HepG2 (cell line): ENCODE data around the gene ZBTB22. TPM values are rescaled to one million over a fixed set of nuclear protein-coding genes. Genes with fewer than 3 reads are reported as not detected.

ENCODE experiments used
- AGO2 ChIP-seq: fragments of 200-400 bp; formaldehyde crosslinking; optimal IDR thresholded peaks from 2 replicates; pipeline ENCODE3; 2017; ENCODE audit warnings: mild to moderate bottlenecking, low read depth, low read length, moderate library complexity
- ATAD3A ChIP-seq: sonication (generic); formaldehyde crosslinking; IDR thresholded peaks from 2 replicates; pipeline ENCODE4 v1.4.0; 2020; ENCODE audit warnings: missing genetic modification reagents
- BCL6 ChIP-seq: IDR thresholded peaks from 2 replicates; pipeline ENCODE4 v1.6.1; 2016; ENCODE audit warnings: missing genetic modification reagents, missing compliant biosample characterization
- KDM1A ChIP-seq: IDR thresholded peaks from 2 replicates; pipeline ENCODE4 v1.6.1; 2016; ENCODE audit warnings: missing compliant biosample characterization
- KLF11 ChIP-seq: IDR thresholded peaks from 2 replicates; pipeline ENCODE4 v1.6.1; 2016; ENCODE audit warnings: missing compliant biosample characterization
- SMAD3 ChIP-seq: sonication (generic); formaldehyde crosslinking; IDR thresholded peaks from 2 replicates; pipeline ENCODE4 v1.4.0; 2020; ENCODE audit warnings: missing genetic modification reagents
- SMC3 ChIP-seq: IDR thresholded peaks from 2 replicates; pipeline ENCODE4 v1.6.1; 2011; ENCODE audit warnings: low read length, improper control_type of control experiment
- ZBTB1 ChIP-seq: sonication (generic); formaldehyde crosslinking; IDR thresholded peaks from 2 replicates; pipeline ENCODE4 v1.4.0; 2020; ENCODE audit warnings: missing genetic modification reagents, borderline replicate concordance
- ZBTB38 ChIP-seq: sonication (generic); formaldehyde crosslinking; IDR thresholded peaks from 2 replicates; pipeline ENCODE4 v1.5.1; 2020; ENCODE audit warnings: mild to moderate bottlenecking, missing genetic modification reagents
- ZMAT3 ChIP-seq: sonication (generic); formaldehyde crosslinking; conservative IDR thresholded peaks from 2 replicates; pipeline ENCODE4 v1.7.0; 2021; ENCODE audit warnings: missing genetic modification reagents
- ZNF563 ChIP-seq: sonication (generic); formaldehyde crosslinking; IDR thresholded peaks from 2 replicates; pipeline ENCODE4 v1.8.0; 2022; ENCODE audit warnings: mild to moderate bottlenecking, moderate library complexity, missing genetic modification reagents
- ZNF703 ChIP-seq: sonication (generic); formaldehyde crosslinking; IDR thresholded peaks from 2 replicates; pipeline ENCODE4 v1.5.1; 2020; ENCODE audit warnings: missing genetic modification reagents, mild to moderate bottlenecking, moderate library complexity, borderline replicate concordance
- ZNF747 ChIP-seq: sonication (generic); formaldehyde crosslinking; IDR thresholded peaks from 2 replicates; pipeline ENCODE4 v1.8.1; 2023; ENCODE audit warnings: missing genetic modification reagents, mild to moderate bottlenecking, borderline replicate concordance
- ZNF749 ChIP-seq: sonication (generic); formaldehyde crosslinking; IDR thresholded peaks from 2 replicates; pipeline ENCODE4 v1.8.0; 2022; ENCODE audit warnings: mild to moderate bottlenecking, missing genetic modification reagents, moderate library complexity, borderline replicate concordance
- ZNF850 ChIP-seq: sonication (generic); formaldehyde crosslinking; conservative IDR thresholded peaks from 2 replicates; pipeline ENCODE4 v1.9.0; 2021; ENCODE audit warnings: mild to moderate bottlenecking, missing genetic modification reagents
- ZSCAN21 ChIP-seq: sonication (generic); formaldehyde crosslinking; IDR thresholded peaks from 2 replicates; pipeline ENCODE4 v1.8.0; 2022; ENCODE audit warnings: mild to moderate bottlenecking, missing genetic modification reagents, moderate library complexity, borderline replicate concordance
- polyA plus RNA-seq, 8 experiments: library from polyadenylated mRNA; depleted of rRNA in 3 of 8; stranded (reverse) in 7 of 8; unstranded in 1 of 8; fragments of >200 nt; fragmentation: Illumina TruSeq in 4 of 8; extraction: Trizol in 4 of 8; gene quantifications; 2 replicates each; pipeline versions ENCODE4 v1.2.1 to v1.2.3, GENCODE V29; 2011 to 2016; ENCODE audit warnings: low read depth in 4 of 8, missing spikeins in 1 of 8, mixed read lengths in 1 of 8; ENCODE audit not compliant: insufficient read depth in 1 of 8
- total RNA-seq, 5 experiments: library from RNA; depleted of rRNA; stranded (reverse); fragments of >200 nt; fragmentation: Illumina TruSeq; extraction: Trizol; gene quantifications; 2 replicates each; pipeline ENCODE4 v1.2.3, GENCODE V29; 2016; ENCODE audit warnings: low read depth in 1 of 5
- TF ChIP-seq, protein P1 (sequence below): sonication (generic); formaldehyde crosslinking; IDR thresholded peaks from 2 replicates; pipeline ENCODE4 v1.4.0; 2020; ENCODE audit warnings: missing genetic modification reagents, low read depth, mild to moderate bottlenecking, borderline replicate concordance
- TF ChIP-seq, protein P2 (sequence below): sonication (generic); formaldehyde crosslinking; IDR thresholded peaks from 2 replicates; pipeline ENCODE4 v1.8.0; 2022; ENCODE audit warnings: missing genetic modification reagents, mild to moderate bottlenecking, borderline replicate concordance
- TF ChIP-seq, protein P3 (sequence below): sonication (generic); formaldehyde crosslinking; IDR thresholded peaks from 2 replicates; pipeline ENCODE4 v1.4.0; 2020; ENCODE audit warnings: missing genetic modification reagents
- TF ChIP-seq, protein P4 (sequence below): sonication (generic); formaldehyde crosslinking; IDR thresholded peaks from 2 replicates; pipeline ENCODE4 v1.8.0; 2022; ENCODE audit warnings: missing genetic modification reagents, mild to moderate bottlenecking, moderate library complexity, borderline replicate concordance
- TF ChIP-seq, protein P5 (sequence below): sonication (generic); formaldehyde crosslinking; conservative IDR thresholded peaks from 2 replicates; pipeline ENCODE4 v1.8.0; 2022; ENCODE audit warnings: low read depth, missing genetic modification reagents

The ZBTB22 gene
- total and polyA plus RNA-seq, 2 of the 13 experiments (the other 11 are each of a cell fraction or from before 2014, with no cell fraction given), result 8.0 to 10.6 TPM

DNA sequence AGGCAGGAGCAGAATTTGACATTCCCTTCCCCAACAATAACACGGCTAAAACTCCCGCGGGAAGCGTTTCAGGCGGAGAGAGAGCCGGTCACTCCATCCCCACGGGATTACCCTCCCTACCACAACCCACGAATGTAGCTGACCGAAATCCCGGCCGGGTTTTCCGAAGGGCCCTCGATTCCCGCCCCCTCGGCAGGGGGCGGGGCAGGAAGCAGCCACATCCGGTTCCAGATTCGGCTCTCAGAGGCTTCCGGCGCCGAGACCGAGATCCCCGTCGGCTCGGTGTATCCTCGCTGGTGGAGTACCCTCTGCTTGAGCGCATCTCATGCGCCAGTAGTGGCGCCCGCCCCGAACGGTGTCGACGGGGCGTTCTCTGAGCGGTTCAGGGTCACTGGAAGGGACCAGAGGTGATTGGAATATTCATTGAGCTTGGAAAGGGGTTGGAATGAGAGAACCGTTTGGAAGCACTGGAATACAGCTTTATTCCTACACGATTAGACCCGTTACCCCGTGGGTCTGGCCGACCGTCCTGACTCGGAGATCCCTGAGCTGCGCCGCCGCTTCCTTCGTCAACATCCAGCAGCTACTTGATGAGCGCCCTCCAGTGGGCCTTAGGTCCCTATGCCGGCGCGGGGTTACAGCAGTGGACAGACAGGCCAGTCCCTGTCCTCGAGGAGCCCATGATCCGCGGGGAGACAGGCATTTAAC is 18.2 kb downstream of the ZBTB22 start (continued):
- peak; percentile 78 for TF ChIP-seq ZSCAN21 (CRISPR knock-in tag)
- TF ChIP-seq, protein P1, sequence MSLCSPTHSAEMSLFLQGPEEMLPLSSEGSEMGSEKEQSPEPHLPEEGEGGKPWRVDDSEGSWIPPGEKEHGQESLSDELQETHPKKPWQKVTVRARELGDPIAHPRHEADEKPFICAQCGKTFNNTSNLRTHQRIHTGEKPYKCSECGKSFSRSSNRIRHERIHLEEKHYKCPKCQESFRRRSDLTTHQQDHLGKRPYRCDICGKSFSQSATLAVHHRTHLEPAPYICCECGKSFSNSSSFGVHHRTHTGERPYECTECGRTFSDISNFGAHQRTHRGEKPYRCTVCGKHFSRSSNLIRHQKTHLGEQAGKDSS (CRISPR knock-in tag), result peak; percentile 82; the same call in 1 of the 2 replicates
- TF ChIP-seq, protein P2, sequence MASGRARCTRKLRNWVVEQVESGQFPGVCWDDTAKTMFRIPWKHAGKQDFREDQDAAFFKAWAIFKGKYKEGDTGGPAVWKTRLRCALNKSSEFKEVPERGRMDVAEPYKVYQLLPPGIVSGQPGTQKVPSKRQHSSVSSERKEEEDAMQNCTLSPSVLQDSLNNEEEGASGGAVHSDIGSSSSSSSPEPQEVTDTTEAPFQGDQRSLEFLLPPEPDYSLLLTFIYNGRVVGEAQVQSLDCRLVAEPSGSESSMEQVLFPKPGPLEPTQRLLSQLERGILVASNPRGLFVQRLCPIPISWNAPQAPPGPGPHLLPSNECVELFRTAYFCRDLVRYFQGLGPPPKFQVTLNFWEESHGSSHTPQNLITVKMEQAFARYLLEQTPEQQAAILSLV (CRISPR knock-in tag), result no peak; the same call in 1 of the 2 replicates
- TF ChIP-seq KDM1A (CRISPR knock-in tag), result no peak; the same call in none of the 2 replicates
- peak; percentile 45; the same call in 1 of the 2 replicates for TF ChIP-seq ZNF563 (CRISPR knock-in tag)
- peak; percentile 96 for TF ChIP-seq ZNF747 (CRISPR knock-in tag)
- no peak for TF ChIP-seq ZBTB1 (CRISPR knock-in tag)
- TF ChIP-seq BCL6 (CRISPR knock-in tag), result peak; percentile 56; the same call in 1 of the 2 replicates
- TF ChIP-seq ATAD3A (CRISPR knock-in tag), result no peak
- peak; percentile 97; the same call in 1 of the 2 replicates for TF ChIP-seq ZMAT3
- TF ChIP-seq, protein P3, sequence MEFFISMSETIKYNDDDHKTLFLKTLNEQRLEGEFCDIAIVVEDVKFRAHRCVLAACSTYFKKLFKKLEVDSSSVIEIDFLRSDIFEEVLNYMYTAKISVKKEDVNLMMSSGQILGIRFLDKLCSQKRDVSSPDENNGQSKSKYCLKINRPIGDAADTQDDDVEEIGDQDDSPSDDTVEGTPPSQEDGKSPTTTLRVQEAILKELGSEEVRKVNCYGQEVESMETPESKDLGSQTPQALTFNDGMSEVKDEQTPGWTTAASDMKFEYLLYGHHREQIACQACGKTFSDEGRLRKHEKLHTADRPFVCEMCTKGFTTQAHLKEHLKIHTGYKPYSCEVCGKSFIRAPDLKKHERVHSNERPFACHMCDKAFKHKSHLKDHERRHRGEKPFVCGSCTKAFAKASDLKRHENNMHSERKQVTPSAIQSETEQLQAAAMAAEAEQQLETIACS (CRISPR knock-in tag), result peak; percentile 40
- TF ChIP-seq AGO2, result peak; percentile 97
- TF ChIP-seq SMC3, result peak; percentile 56
- peak; percentile 36; the same call in 1 of the 2 replicates for TF ChIP-seq KLF11 (CRISPR knock-in tag)
- TF ChIP-seq, protein P4, sequence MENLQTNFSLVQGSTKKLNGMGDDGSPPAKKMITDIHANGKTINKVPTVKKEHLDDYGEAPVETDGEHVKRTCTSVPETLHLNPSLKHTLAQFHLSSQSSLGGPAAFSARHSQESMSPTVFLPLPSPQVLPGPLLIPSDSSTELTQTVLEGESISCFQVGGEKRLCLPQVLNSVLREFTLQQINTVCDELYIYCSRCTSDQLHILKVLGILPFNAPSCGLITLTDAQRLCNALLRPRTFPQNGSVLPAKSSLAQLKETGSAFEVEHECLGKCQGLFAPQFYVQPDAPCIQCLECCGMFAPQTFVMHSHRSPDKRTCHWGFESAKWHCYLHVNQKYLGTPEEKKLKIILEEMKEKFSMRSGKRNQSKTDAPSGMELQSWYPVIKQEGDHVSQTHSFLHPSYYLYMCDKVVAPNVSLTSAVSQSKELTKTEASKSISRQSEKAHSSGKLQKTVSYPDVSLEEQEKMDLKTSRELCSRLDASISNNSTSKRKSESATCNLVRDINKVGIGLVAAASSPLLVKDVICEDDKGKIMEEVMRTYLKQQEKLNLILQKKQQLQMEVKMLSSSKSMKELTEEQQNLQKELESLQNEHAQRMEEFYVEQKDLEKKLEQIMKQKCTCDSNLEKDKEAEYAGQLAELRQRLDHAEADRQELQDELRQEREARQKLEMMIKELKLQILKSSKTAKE, result no peak
- TF ChIP-seq ZNF749 (CRISPR knock-in tag), result peak; percentile 91; the same call in 1 of the 2 replicates
- no peak for TF ChIP-seq ZNF850
- peak; percentile 85; the same call in 1 of the 2 replicates for TF ChIP-seq SMAD3 (CRISPR knock-in tag)
- TF ChIP-seq ZBTB38 (CRISPR knock-in tag), result peak; percentile 12; the same call in 1 of the 2 replicates
- TF ChIP-seq ZNF703 (CRISPR knock-in tag), result no peak
- TF ChIP-seq, protein P5, sequence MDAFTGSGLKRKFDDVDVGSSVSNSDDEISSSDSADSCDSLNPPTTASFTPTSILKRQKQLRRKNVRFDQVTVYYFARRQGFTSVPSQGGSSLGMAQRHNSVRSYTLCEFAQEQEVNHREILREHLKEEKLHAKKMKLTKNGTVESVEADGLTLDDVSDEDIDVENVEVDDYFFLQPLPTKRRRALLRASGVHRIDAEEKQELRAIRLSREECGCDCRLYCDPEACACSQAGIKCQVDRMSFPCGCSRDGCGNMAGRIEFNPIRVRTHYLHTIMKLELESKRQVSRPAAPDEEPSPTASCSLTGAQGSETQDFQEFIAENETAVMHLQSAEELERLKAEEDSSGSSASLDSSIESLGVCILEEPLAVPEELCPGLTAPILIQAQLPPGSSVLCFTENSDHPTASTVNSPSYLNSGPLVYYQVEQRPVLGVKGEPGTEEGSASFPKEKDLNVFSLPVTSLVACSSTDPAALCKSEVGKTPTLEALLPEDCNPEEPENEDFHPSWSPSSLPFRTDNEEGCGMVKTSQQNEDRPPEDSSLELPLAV (CRISPR knock-in tag), result 0 out of 2 replicates have a peak, but pooled peaks have one; percentile 47
